Measurements from ENCODE around the gene GMEB2. TPM values are rescaled to one million over a fixed set of nuclear protein-coding genes. Genes with fewer than 3 reads are reported as not detected.

Gene GMEB2
- total RNA-seq, 3 donors from 2014 or later (not counting 1 experiment from before 2014, with no cell fraction given), result 11.7 to 15.1 (median 14.6) TPM

GRCh38 chr20:63578224-63579016 lies 48.5 kb downstream of the GMEB2 start:
- Mint-ChIP-seq H3K4me3 (no peak overlapping the region), H3K27ac (no peak overlapping the region), H3K27me3 (ENCODE audit: low read depth in 2 of 2) (peaks cover 0 to 9% of the 10 kb centered on the region in 2 donors), H3K9me3 (no peaks in the 10 kb centered on the region), H3K4me1 (peaks cover 0 to 3% of the 10 kb centered on the region in 2 donors), H3K36me3 (no peaks in the 10 kb centered on the region)
- Histone ChIP-seq H3K27me3 (ENCODE audit: control insufficient read depth, insufficient read depth, low read length) (peaks cover 2% of the 10 kb centered on the region), H3K27ac (ENCODE audit: low read length) (no peak overlapping the region), H3K9me3 (ENCODE audit: control insufficient read depth, insufficient read depth, low read length) (no peaks in the 10 kb centered on the region), H3K4me1 (ENCODE audit: control insufficient read depth, insufficient read depth, low read length) (peaks cover 11% of the 10 kb centered on the region), H3K4me3 (ENCODE audit: low read length) (no peak overlapping the region), H3K36me3 (ENCODE audit: control insufficient read depth, insufficient read depth, low read length) (no peaks in the 10 kb centered on the region)
- DNase-seq (peak in 1 of 2 donors; percentile 44), ATAC-seq (no peak)
- 81% methylated on average over 19 of the region's 26 CpGs for WGBS (ENCODE audit: insufficient coverage)
- intact Hi-C loops (cut with micrococcal nuclease), result no loop called here
- TF ChIP-seq CTCF (IDR thresholded peaks at IDR 0.05), result no peak

GRCh38 chr20:63577317-63577894 lies 49.5 kb downstream of the GMEB2 start:
- H3K9me3 ChIP-seq (ENCODE audit: control insufficient read depth, insufficient read depth, low read length), result no peaks in the 10 kb centered on the region
- ATAC-seq (no peak), DNase-seq (no peak)
- H3K36me3 Mint-ChIP-seq, result no peaks in the 10 kb centered on the region
- H3K4me1 ChIP-seq (ENCODE audit: control insufficient read depth, insufficient read depth, low read length), result peaks cover 20% of the 10 kb centered on the region
- peaks cover 2% of the 10 kb centered on the region for H3K27me3 ChIP-seq (ENCODE audit: control insufficient read depth, insufficient read depth, low read length)
- intact Hi-C loops (cut with micrococcal nuclease), result no loop called here
- H3K4me3 ChIP-seq (ENCODE audit: low read length), result no peak overlapping the region
- WGBS (ENCODE audit: insufficient coverage), result 88% methylated on average over 19 of the region's 19 CpGs
- H3K27ac Mint-ChIP-seq, result no peak overlapping the region
- H3K4me3 Mint-ChIP-seq, result no peak overlapping the region
- peaks cover 3% of the 10 kb centered on the region for H3K36me3 ChIP-seq (ENCODE audit: control insufficient read depth, insufficient read depth, low read length)
- H3K9me3 Mint-ChIP-seq, result no peaks in the 10 kb centered on the region
- no peak overlapping the region for H3K27ac ChIP-seq (ENCODE audit: low read length)
- H3K4me1 Mint-ChIP-seq, result peaks cover 0 to 4% of the 10 kb centered on the region in 2 donors
- H3K27me3 Mint-ChIP-seq (ENCODE audit: low read depth in 2 of 2), result peaks cover 0 to 9% of the 10 kb centered on the region in 2 donors
- no peak for TF ChIP-seq CTCF (IDR thresholded peaks at IDR 0.05)

GRCh38 chr20:63576311-63576710 lies 50.6 kb downstream of the GMEB2 start:
- Histone ChIP-seq H3K36me3 (ENCODE audit: control insufficient read depth, insufficient read depth, low read length) (peaks cover 8% of the 10 kb centered on the region), H3K4me1 (ENCODE audit: control insufficient read depth, insufficient read depth, low read length) (peaks cover 20% of the 10 kb centered on the region), H3K27ac (ENCODE audit: low read length) (no peak overlapping the region), H3K4me3 (ENCODE audit: low read length) (no peak overlapping the region), H3K27me3 (ENCODE audit: control insufficient read depth, insufficient read depth, low read length) (peaks cover 2% of the 10 kb centered on the region), H3K9me3 (ENCODE audit: control insufficient read depth, insufficient read depth, low read length) (no peaks in the 10 kb centered on the region)
- intact Hi-C loops (cut with micrococcal nuclease), result no loop called here
- Mint-ChIP-seq H3K4me3 (no peak overlapping the region), H3K9me3 (no peaks in the 10 kb centered on the region), H3K36me3 (no peaks in the 10 kb centered on the region), H3K27ac (no peak overlapping the region), H3K27me3 (ENCODE audit: low read depth in 2 of 2) (peaks cover 0 to 9% of the 10 kb centered on the region in 2 donors), H3K4me1 (peaks cover 0 to 4% of the 10 kb centered on the region in 2 donors)
- 91% methylated on average over 7 of the region's 7 CpGs for WGBS (ENCODE audit: insufficient coverage)
- no peak for TF ChIP-seq CTCF (IDR thresholded peaks at IDR 0.05)
- no peak for DNase-seq
- ATAC-seq, result no peak

Measured in natural killer cell (primary cell).